GM21381 (cell line): ENCODE data around the gene NAP1L4.

Source experiments
- ATAC-seq: cut with Tn5 transposase; IDR thresholded peaks from one replicate; pipeline ENCODE4 v1.9.1; 2021; ENCODE audit warnings: mild to moderate bottlenecking, moderate library complexity; ENCODE audit not compliant: unreplicated experiment

The NAP1L4 gene

GRCh38 chr11:3011891-3012885, 20.1 kb upstream of the NAP1L4 start:
- no peak for ATAC-seq

GRCh38 chr11:3010521-3011275, 18.6 kb upstream of the NAP1L4 start:
- no peak for ATAC-seq

- no peak for ATAC-seq
These were observed 17.9 kb upstream of the NAP1L4 start for GRCh38 chr11:3010004-3010403.

- ATAC-seq = no peak
These were observed 17.4 kb upstream of the NAP1L4 start for GRCh38 chr11:3009481-3009880.

- no peak for ATAC-seq
These were observed 16.7 kb upstream of the NAP1L4 start for GRCh38 chr11:3008746-3009336.

GRCh38 chr11:3007404-3008010, 15.4 kb upstream of the NAP1L4 start:
- ATAC-seq = no peak

- no peak for ATAC-seq
These were observed 14.6 kb upstream of the NAP1L4 start for GRCh38 chr11:3006505-3007260.

- ATAC-seq = no peak
These were observed 12.4 kb upstream of the NAP1L4 start for GRCh38 chr11:3004481-3004880.

- ATAC-seq = no peak
These were observed 11.5 kb upstream of the NAP1L4 start for GRCh38 chr11:3003396-3004231.

GRCh38 chr11:3002871-3003270, 10.7 kb upstream of the NAP1L4 start:
- no peak for ATAC-seq

- ATAC-seq = no peak
These were observed 10.3 kb upstream of the NAP1L4 start for GRCh38 chr11:3002351-3002861.

GRCh38 chr11:3001496-3001895, 9.4 kb upstream of the NAP1L4 start:
- ATAC-seq = no peak

- ATAC-seq = no peak
These were observed 8.2 kb upstream of the NAP1L4 start for GRCh38 chr11:3000032-3000961.

GRCh38 chr11:2999464-2999998, 7.4 kb upstream of the NAP1L4 start:
- no peak for ATAC-seq

GRCh38 chr11:2998073-2998850, 6.1 kb upstream of the NAP1L4 start:
- no peak for ATAC-seq

GRCh38 chr11:2997406-2997805, 5.3 kb upstream of the NAP1L4 start:
- no peak for ATAC-seq

- ATAC-seq = no peak
These were observed 4.8 kb upstream of the NAP1L4 start for GRCh38 chr11:2996976-2997375.
